Type B pancreatic cell (in vitro differentiated cells): ENCODE results near the gene CFAP251. TPM values are rescaled to one million over a fixed set of nuclear protein-coding genes. Genes with fewer than 3 reads are reported as not detected.

Experiments used
- DNase-seq: peaks from one replicate; pipeline ENCODE4 v3.0.0; 2021; ENCODE audit warnings: mixed read lengths; ENCODE audit not compliant: unreplicated experiment; ENCODE audit errors: extremely low spot score
- H3K27ac Mint-ChIP-seq: 2 replicates; pipeline ENCODE4 v1.8.0; 2021; ENCODE audit warnings: mild to moderate bottlenecking, mixed read lengths
- H3K27me3 Mint-ChIP-seq: 2 replicates; pipeline ENCODE4 v1.8.0; 2021; ENCODE audit warnings: mixed read lengths
- H3K36me3 Mint-ChIP-seq: 2 replicates; pipeline ENCODE4 v1.8.0; 2021; ENCODE audit warnings: mixed read lengths
- H3K4me1 Mint-ChIP-seq: one replicate; pipeline ENCODE4 v1.8.0; 2021; ENCODE audit warnings: mixed read lengths; ENCODE audit not compliant: unreplicated experiment
- H3K4me3 Mint-ChIP-seq: 2 replicates; pipeline ENCODE4 v1.8.0; 2021; ENCODE audit warnings: mild to moderate bottlenecking, mixed read lengths
- H3K9me3 Mint-ChIP-seq: 2 replicates; pipeline ENCODE4 v1.8.0; 2021; ENCODE audit warnings: mixed read lengths
- total RNA-seq: library from RNA; stranded (reverse); gene quantifications from 2 replicates; pipeline ENCODE4 v1.2.1, GENCODE V29; 2021; ENCODE audit warnings: low replicate concordance
- TF ChIP-seq, protein P1 (sequence below): fragments of 200-600 bp; sonication (generic); conservative IDR thresholded peaks from 2 replicates; pipeline ENCODE4 v1.5.0; 2021; ENCODE audit warnings: antibody characterized with exemption, mild to moderate bottlenecking

The CFAP251 gene
- total RNA-seq, 1 donor from 2014 or later: 3.3 TPM

DNA sequence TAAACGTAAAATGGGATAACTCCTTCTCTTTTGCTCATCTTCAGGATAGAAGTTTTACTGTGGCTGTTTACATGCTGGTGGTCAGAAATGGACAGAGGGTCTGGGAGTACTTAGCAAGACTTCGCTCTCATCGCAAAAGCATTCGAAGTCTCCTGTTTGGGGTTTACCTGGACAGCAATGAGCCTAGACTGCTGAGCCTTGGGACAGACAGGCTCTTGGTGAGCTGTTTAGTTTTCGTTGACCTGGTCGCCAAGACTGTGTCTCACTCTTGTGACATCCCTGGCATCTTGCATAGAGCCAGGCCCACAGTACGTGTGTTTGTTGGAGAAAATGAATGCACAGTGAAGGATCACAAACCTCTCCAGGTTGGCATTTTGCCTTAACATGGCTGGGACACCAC is 42.1 kb downstream of the CFAP251 start:
- TF ChIP-seq, protein P1, sequence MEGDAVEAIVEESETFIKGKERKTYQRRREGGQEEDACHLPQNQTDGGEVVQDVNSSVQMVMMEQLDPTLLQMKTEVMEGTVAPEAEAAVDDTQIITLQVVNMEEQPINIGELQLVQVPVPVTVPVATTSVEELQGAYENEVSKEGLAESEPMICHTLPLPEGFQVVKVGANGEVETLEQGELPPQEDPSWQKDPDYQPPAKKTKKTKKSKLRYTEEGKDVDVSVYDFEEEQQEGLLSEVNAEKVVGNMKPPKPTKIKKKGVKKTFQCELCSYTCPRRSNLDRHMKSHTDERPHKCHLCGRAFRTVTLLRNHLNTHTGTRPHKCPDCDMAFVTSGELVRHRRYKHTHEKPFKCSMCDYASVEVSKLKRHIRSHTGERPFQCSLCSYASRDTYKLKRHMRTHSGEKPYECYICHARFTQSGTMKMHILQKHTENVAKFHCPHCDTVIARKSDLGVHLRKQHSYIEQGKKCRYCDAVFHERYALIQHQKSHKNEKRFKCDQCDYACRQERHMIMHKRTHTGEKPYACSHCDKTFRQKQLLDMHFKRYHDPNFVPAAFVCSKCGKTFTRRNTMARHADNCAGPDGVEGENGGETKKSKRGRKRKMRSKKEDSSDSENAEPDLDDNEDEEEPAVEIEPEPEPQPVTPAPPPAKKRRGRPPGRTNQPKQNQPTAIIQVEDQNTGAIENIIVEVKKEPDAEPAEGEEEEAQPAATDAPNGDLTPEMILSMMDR: no peak
- no peaks in the 10 kb centered on the region for H3K9me3 Mint-ChIP-seq
- no peak for DNase-seq
- no peak overlapping the region for H3K4me3 Mint-ChIP-seq
- no peak overlapping the region for H3K27ac Mint-ChIP-seq
- H3K4me1 Mint-ChIP-seq: no peaks in the 10 kb centered on the region
- peaks cover 19% of the 10 kb centered on the region for H3K27me3 Mint-ChIP-seq
- H3K36me3 Mint-ChIP-seq: no peaks in the 10 kb centered on the region

DNA sequence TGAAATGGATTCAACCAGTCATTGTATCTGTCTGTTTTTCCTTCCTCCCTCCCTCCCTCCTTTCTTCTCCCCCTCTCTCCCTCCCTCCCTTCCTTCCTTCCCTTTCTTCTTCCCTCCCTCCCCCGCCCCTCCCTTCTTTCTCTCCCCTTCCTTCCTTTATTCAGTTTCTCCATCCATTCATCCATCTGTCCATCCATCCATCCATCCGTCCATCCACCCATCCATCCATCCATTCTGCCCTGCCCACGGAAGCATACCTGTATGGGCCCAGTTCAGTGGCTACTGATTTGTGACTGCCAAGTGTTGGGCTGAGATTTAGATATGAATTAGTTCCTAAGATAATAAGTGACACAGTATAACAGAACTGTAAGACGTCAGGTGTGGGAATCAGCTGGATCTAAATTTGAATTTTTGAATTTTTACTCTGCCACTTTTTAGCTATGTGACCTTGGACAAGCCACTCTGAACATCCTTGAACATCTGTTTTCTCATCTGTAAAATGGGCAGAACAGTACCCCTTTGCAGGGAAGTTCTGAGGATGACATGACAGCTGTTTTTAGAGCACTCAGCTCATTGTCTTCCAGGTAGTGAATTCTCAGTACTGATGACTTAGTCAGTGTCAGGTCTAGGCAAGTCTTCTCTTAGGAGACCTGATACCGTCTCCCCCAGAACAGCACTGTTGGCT is 42.9 kb downstream of the CFAP251 start:
- TF ChIP-seq, protein P1: no peak
- no peak overlapping the region for H3K27ac Mint-ChIP-seq

DNA sequence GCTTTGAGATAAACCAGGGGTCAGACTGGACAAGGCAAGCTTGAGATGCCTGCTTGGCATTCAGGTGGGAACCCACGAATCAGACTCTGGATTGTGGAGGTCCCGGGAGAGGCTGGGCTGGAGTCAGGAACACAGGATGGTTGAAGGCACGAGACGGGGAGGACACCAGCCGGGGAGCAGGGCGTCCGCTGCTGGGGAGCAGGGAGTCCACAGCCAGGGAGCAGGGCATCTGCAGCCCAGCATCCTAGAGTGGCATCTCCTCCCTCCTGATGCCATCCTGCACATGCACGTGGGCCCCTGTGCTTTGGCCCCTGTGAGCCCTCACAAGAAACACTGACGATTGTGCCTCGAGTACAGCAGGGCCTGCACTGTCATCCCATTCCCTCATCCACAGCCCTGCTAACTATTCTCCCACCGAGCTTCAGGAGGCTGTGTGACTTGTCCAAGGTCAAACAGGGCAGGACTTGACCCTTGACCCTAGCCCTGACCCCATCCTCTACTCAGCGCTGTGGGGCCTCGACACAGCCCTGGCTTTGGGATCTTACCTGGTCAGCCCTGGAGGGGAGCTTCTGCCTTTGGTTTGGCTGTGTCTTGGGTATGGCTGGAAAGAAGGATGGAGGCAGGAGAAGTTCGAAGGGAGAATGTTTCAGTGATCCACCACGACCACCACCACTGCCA is 45.1 kb downstream of the CFAP251 start:
- Mint-ChIP-seq H3K4me3 (no peak overlapping the region), H3K9me3 (no peaks in the 10 kb centered on the region), H3K36me3 (no peaks in the 10 kb centered on the region), H3K4me1 (no peaks in the 10 kb centered on the region), H3K27me3 (peaks cover 11% of the 10 kb centered on the region), H3K27ac (no peak overlapping the region)
- TF ChIP-seq, protein P1: no peak
- no peak for DNase-seq

More for the DNA sequence above, 42.9 kb downstream of the CFAP251 start:
- Mint-ChIP-seq H3K9me3 (no peaks in the 10 kb centered on the region), H3K4me1 (no peaks in the 10 kb centered on the region), H3K27me3 (peaks cover 19% of the 10 kb centered on the region), H3K36me3 (no peaks in the 10 kb centered on the region), H3K4me3 (no peak overlapping the region)
- no peak for DNase-seq

DNA sequence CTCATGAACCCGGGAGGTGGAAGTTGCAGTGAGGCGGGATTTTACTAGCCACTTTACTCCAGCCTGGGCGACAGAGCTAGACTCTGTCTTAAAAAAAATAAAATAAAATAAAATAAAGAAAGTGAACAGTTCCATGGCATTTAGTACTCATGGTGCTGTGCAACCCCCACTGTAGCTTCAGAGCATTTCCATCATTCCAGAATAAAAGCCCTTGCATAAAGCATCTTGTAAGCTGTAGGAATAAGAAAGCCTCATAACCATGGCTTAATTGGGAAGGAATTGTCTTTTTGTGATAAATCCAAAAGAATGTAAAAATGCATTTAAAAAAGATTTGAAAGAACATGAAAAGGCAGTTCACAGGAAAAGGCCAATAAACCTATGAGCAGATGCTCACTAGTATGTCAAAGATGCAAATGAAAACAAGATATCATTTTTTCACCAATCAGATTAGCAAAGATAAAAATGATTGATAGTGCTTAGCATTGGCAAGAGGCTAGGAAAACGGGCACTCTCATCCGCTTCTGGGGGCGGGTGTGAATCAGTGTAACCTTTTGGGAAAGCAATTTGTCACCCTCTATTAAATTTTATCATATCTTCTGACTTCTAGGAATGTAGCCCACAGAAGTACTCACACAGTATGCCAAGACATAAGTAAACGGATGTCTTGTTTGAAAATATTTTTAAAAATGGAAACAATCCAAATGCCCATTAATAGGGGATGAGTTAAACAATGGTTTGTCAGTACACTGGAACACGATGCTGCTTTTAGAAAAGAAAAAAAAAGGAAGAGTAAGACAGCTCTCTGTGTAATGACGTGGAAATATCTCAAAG is 46.6 kb downstream of the CFAP251 start:
- Mint-ChIP-seq H3K27ac (no peak overlapping the region), H3K9me3 (no peaks in the 10 kb centered on the region), H3K4me3 (no peak overlapping the region), H3K27me3 (peaks cover 8% of the 10 kb centered on the region), H3K4me1 (no peaks in the 10 kb centered on the region), H3K36me3 (no peaks in the 10 kb centered on the region)
- TF ChIP-seq, protein P1: no peak
- DNase-seq: no peak

DNA sequence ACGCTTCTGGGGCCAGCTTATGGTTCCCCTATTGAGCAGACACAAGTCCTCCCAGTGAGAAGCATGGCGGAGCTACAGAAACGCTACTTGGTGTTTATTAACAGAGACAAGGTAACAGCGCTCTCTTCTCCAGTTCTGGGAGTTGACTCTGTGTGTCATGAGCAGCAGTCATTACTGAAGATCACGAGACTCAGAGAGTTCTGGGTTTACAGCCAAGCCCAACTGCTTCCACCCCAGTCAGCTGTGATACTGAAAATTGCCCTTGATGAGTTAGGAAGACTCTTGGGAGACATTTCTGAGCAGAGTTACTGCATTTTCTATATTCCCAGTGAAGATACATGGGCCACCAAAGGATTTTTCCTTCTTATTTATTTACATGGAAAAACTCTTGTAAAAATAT is 48.6 kb downstream of the CFAP251 start:
- H3K9me3 Mint-ChIP-seq: peaks cover under 1% of the 10 kb centered on the region
- H3K27me3 Mint-ChIP-seq: peaks cover 8% of the 10 kb centered on the region
- H3K27ac Mint-ChIP-seq: no peak overlapping the region
- no peak overlapping the region for H3K4me3 Mint-ChIP-seq
- H3K36me3 Mint-ChIP-seq: peaks cover 2% of the 10 kb centered on the region
- TF ChIP-seq, protein P1: no peak
- H3K4me1 Mint-ChIP-seq: no peaks in the 10 kb centered on the region
- DNase-seq: no peak
